HepG2 (cell line): ENCODE results near the gene TUT4. TPM values are rescaled to one million over a fixed set of nuclear protein-coding genes. Genes with fewer than 3 reads are reported as not detected.

ENCODE experiments used
- ATF3 ChIP-seq: sonication (generic); formaldehyde crosslinking; IDR thresholded peaks from 2 replicates; pipeline ENCODE4 v1.4.0; 2020; ENCODE audit warnings: missing genetic modification reagents
- BCL6 ChIP-seq: IDR thresholded peaks from 2 replicates; pipeline ENCODE4 v1.6.1; 2016; ENCODE audit warnings: missing genetic modification reagents, missing compliant biosample characterization
- CENPX ChIP-seq: sonication (generic); formaldehyde crosslinking; IDR thresholded peaks from 2 replicates; pipeline ENCODE4 v1.9.0; 2021; ENCODE audit warnings: mild to moderate bottlenecking, missing genetic modification reagents, moderate library complexity
- DR1 ChIP-seq: sonication (generic); formaldehyde crosslinking; IDR thresholded peaks from 2 replicates; pipeline ENCODE4 v1.8.0; 2021; ENCODE audit warnings: mild to moderate bottlenecking, missing genetic modification reagents, inconsistent platforms
- EED ChIP-seq: sonication (generic); formaldehyde crosslinking; IDR thresholded peaks from 2 replicates; pipeline ENCODE4 v1.5.0; 2020; ENCODE audit warnings: mild to moderate bottlenecking, missing genetic modification reagents
- IKZF1 ChIP-seq: fragments of 450-650 bp; IDR thresholded peaks from 2 replicates; pipeline ENCODE4 v1.7.1; 2016
- PRMT3 ChIP-seq: sonication (generic); formaldehyde crosslinking; IDR thresholded peaks from 2 replicates; pipeline ENCODE4 v1.8.1; 2022; ENCODE audit warnings: low read depth, mild to moderate bottlenecking, moderate library complexity, missing genetic modification reagents, borderline replicate concordance
- SAFB2 ChIP-seq: sonication (generic); formaldehyde crosslinking; IDR thresholded peaks from 2 replicates; pipeline ENCODE4 v1.5.1; 2020; ENCODE audit warnings: missing genetic modification reagents, low read depth, mild to moderate bottlenecking, borderline replicate concordance
- TBX3 ChIP-seq: fragments of 450-650 bp; IDR thresholded peaks from 2 replicates; pipeline ENCODE4 v1.6.1; 2017; ENCODE audit warnings: antibody characterized with exemption, mild to moderate bottlenecking, inconsistent platforms, borderline replicate concordance
- ZBTB2 ChIP-seq: sonication (generic); formaldehyde crosslinking; IDR thresholded peaks from 2 replicates; pipeline ENCODE4 v1.8.0; 2022; ENCODE audit warnings: low read depth, missing genetic modification reagents
- ZC3H4 ChIP-seq: sonication (generic); formaldehyde crosslinking; IDR thresholded peaks from 2 replicates; pipeline ENCODE4 v1.4.0; 2020; ENCODE audit warnings: missing genetic modification reagents, borderline replicate concordance
- ZFY ChIP-seq: sonication (generic); formaldehyde crosslinking; IDR thresholded peaks from 2 replicates; pipeline ENCODE4 v1.4.0; 2020; ENCODE audit warnings: missing genetic modification reagents
- ZNF17 ChIP-seq: sonication (generic); formaldehyde crosslinking; IDR thresholded peaks from 2 replicates; pipeline ENCODE4 v1.5.0; 2020; ENCODE audit warnings: mild to moderate bottlenecking, missing genetic modification reagents
- ZNF180 ChIP-seq: sonication (generic); formaldehyde crosslinking; IDR thresholded peaks from 2 replicates; pipeline ENCODE4 v1.4.0; 2020; ENCODE audit warnings: low read depth, missing genetic modification reagents, borderline replicate concordance
- ZNF34 ChIP-seq: sonication (generic); formaldehyde crosslinking; IDR thresholded peaks from 2 replicates; pipeline ENCODE4 v1.4.0; 2020; ENCODE audit warnings: mild to moderate bottlenecking, missing genetic modification reagents, borderline replicate concordance
- ZNF576 ChIP-seq: sonication (generic); formaldehyde crosslinking; IDR thresholded peaks from 2 replicates; pipeline ENCODE4 v1.4.0; 2020; ENCODE audit warnings: mild to moderate bottlenecking, missing genetic modification reagents
- ZNF615 ChIP-seq: sonication (generic); formaldehyde crosslinking; IDR thresholded peaks from 2 replicates; pipeline ENCODE4 v1.5.0; 2020; ENCODE audit warnings: mild to moderate bottlenecking, missing genetic modification reagents, borderline replicate concordance
- polyA plus RNA-seq, 8 experiments: library from polyadenylated mRNA; depleted of rRNA in 3 of 8; stranded (reverse) in 7 of 8; unstranded in 1 of 8; fragments of >200 nt; fragmentation: Illumina TruSeq in 4 of 8; extraction: Trizol in 4 of 8; gene quantifications; 2 replicates each; pipeline versions ENCODE4 v1.2.1 to v1.2.3, GENCODE V29; 2011 to 2016; ENCODE audit warnings: low read depth in 4 of 8, missing spikeins in 1 of 8, mixed read lengths in 1 of 8; ENCODE audit not compliant: insufficient read depth in 1 of 8
- total RNA-seq, 5 experiments: library from RNA; depleted of rRNA; stranded (reverse); fragments of >200 nt; fragmentation: Illumina TruSeq; extraction: Trizol; gene quantifications; 2 replicates each; pipeline ENCODE4 v1.2.3, GENCODE V29; 2016; ENCODE audit warnings: low read depth in 1 of 5
- TF ChIP-seq, protein P1 (sequence below): sonication (generic); formaldehyde crosslinking; IDR thresholded peaks from 2 replicates; pipeline ENCODE4 v1.4.0; 2020; ENCODE audit warnings: missing genetic modification reagents
- TF ChIP-seq, protein P2 (sequence below): sonication (generic); formaldehyde crosslinking; IDR thresholded peaks from 2 replicates; pipeline ENCODE4 v1.5.1; 2020; ENCODE audit warnings: mild to moderate bottlenecking, missing genetic modification reagents, moderate library complexity

Gene TUT4
- total and polyA plus RNA-seq, 2 of the 13 experiments (the other 11 are each of a cell fraction or from before 2014, with no cell fraction given), result 44.7 to 53.5 TPM

GRCh38 chr1:52553362-52554266 is 722 bp upstream of the TUT4 start (continued):
- TF ChIP-seq ZBTB2 (CRISPR knock-in tag) (no peak), SAFB2 (CRISPR knock-in tag) (0 out of 2 replicates have a peak, but pooled peaks have one; percentile 38), ZFY (CRISPR knock-in tag) (peak; percentile 89), DR1 (no peak), ZNF615 (CRISPR knock-in tag) (no peak), TBX3 (no peak), BCL6 (CRISPR knock-in tag) (no peak), ZNF17 (CRISPR knock-in tag) (no peak), CENPX (CRISPR knock-in tag) (no peak), EED (CRISPR knock-in tag) (no peak), IKZF1 (no peak), ZC3H4 (CRISPR knock-in tag) (peak; percentile 53; the same call in 1 of the 2 replicates), ZNF576 (CRISPR knock-in tag) (no peak), ZNF34 (CRISPR knock-in tag) (no peak), ZNF180 (0 out of 2 replicates have a peak, but pooled peaks have one; percentile 49), ATF3 (CRISPR knock-in tag) (0 out of 2 replicates have a peak, but pooled peaks have one; percentile 25), PRMT3 (CRISPR knock-in tag) (no peak; the same call in 1 of the 2 replicates)
- TF ChIP-seq, protein P1, sequence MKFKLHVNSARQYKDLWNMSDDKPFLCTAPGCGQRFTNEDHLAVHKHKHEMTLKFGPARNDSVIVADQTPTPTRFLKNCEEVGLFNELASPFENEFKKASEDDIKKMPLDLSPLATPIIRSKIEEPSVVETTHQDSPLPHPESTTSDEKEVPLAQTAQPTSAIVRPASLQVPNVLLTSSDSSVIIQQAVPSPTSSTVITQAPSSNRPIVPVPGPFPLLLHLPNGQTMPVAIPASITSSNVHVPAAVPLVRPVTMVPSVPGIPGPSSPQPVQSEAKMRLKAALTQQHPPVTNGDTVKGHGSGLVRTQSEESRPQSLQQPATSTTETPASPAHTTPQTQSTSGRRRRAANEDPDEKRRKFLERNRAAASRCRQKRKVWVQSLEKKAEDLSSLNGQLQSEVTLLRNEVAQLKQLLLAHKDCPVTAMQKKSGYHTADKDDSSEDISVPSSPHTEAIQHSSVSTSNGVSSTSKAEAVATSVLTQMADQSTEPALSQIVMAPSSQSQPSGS, result 0 out of 2 replicates have a peak, but pooled peaks have one; percentile 35
- TF ChIP-seq, protein P2, sequence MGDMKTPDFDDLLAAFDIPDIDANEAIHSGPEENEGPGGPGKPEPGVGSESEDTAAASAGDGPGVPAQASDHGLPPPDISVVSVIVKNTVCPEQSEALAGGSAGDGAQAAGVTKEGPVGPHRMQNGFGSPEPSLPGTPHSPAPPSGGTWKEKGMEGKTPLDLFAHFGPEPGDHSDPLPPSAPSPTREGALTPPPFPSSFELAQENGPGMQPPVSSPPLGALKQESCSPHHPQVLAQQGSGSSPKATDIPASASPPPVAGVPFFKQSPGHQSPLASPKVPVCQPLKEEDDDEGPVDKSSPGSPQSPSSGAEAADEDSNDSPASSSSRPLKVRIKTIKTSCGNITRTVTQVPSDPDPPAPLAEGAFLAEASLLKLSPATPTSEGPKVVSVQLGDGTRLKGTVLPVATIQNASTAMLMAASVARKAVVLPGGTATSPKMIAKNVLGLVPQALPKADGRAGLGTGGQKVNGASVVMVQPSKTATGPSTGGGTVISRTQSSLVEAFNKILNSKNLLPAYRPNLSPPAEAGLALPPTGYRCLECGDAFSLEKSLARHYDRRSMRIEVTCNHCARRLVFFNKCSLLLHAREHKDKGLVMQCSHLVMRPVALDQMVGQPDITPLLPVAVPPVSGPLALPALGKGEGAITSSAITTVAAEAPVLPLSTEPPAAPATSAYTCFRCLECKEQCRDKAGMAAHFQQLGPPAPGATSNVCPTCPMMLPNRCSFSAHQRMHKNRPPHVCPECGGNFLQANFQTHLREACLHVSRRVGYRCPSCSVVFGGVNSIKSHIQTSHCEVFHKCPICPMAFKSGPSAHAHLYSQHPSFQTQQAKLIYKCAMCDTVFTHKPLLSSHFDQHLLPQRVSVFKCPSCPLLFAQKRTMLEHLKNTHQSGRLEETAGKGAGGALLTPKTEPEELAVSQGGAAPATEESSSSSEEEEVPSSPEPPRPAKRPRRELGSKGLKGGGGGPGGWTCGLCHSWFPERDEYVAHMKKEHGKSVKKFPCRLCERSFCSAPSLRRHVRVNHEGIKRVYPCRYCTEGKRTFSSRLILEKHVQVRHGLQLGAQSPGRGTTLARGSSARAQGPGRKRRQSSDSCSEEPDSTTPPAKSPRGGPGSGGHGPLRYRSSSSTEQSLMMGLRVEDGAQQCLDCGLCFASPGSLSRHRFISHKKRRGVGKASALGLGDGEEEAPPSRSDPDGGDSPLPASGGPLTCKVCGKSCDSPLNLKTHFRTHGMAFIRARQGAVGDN (CRISPR knock-in tag), result peak; percentile 63
